GM18498 (cell line): ENCODE measurements around the gene PSD.

Experiments used
- ATAC-seq: cut with Tn5 transposase; IDR thresholded peaks from one replicate; pipeline ENCODE4 v1.9.1; 2021; ENCODE audit warnings: mild to moderate bottlenecking, moderate library complexity; ENCODE audit not compliant: unreplicated experiment

The PSD gene

DNA sequence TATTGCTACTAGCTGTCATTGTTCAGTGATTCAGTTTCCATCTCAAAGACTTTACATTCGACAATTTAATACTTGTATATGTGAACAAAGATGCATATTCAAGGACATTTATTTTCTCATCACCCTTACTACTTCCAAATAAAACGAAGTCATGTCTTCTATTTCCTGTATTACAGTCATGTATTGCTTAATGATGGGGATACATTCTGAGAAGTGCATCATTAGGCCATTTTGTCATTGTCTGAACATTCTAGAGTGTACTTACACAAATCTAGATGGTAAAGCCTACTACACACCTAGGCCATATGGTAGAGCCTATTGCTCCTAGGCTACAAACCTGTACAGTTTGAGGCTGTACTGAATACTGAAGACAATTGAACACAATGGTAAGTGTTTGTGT, 26.3 kb upstream of the PSD start:
- no peak for ATAC-seq

DNA sequence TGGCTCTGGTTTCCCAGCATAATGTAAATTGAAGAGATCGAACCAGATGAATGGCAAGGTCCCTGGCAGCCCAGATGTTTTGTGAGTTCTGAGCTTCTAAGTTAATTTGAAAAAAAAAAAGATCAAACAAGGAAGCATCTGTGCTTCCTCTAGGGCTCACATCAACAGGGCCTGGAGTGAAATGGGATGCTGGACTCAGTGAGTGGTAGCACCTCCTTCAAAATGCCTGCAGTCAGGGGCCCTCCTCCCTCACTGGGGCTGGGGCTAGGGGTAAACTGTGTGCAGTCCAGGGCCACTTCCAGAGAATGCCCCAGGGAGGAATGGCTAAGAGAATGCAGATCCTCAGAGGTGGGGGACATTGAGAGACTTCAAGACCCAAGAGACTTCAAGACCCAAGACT, 19.8 kb upstream of the PSD start:
- no peak for ATAC-seq

DNA sequence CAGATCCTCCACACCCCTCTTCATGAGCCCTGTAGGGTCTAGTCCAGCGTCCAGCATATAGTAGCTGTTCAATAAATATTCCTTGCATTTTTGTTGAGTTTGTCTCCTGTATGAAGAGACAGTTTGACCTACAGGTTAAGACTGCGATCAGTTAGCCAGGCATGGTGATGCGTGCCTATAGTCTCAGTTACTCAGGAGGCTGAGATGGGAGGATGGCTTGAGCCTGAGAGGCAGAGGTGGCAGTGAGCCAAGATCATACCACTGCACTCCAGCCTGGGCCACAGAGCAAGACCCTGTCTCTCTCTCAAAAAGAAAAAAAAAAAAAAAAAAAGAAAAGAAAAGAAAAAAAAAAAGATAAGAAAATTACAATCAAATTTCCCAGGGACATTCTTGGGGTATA, 18.9 kb upstream of the PSD start:
- no peak for ATAC-seq

GRCh38 chr10:102436312-102436711, 17.7 kb upstream of the PSD start:
- ATAC-seq, result no peak

GRCh38 chr10:102435529-102436233, 17.1 kb upstream of the PSD start:
- ATAC-seq, result no peak

GRCh38 chr10:102435133-102435497, 16.5 kb upstream of the PSD start:
- no peak for ATAC-seq

- ATAC-seq, result no peak
Measured at GRCh38 chr10:102434394-102435132, 16.0 kb upstream of the PSD start.

DNA sequence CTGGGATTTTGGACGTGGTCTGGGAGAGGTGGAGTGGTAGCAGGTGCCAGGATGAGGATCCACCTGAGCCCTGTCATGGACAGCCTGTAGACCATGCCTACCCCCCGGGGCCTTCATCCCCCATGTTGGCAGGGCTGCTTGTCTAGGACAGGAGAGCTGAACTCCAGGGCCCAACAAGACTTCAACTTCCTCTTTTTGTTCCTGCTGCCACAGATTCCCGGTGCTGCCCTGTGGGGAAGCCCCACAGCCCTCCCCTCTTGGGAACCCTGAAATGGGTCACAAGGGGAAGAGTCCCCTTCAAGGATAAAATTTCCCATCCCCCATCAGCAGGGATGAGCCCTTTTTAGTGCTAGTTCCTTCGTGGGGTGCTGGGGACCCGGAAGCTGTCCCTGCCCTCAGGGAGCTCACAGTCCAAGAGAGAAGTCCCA, 15.0 kb upstream of the PSD start:
- no peak for ATAC-seq

DNA sequence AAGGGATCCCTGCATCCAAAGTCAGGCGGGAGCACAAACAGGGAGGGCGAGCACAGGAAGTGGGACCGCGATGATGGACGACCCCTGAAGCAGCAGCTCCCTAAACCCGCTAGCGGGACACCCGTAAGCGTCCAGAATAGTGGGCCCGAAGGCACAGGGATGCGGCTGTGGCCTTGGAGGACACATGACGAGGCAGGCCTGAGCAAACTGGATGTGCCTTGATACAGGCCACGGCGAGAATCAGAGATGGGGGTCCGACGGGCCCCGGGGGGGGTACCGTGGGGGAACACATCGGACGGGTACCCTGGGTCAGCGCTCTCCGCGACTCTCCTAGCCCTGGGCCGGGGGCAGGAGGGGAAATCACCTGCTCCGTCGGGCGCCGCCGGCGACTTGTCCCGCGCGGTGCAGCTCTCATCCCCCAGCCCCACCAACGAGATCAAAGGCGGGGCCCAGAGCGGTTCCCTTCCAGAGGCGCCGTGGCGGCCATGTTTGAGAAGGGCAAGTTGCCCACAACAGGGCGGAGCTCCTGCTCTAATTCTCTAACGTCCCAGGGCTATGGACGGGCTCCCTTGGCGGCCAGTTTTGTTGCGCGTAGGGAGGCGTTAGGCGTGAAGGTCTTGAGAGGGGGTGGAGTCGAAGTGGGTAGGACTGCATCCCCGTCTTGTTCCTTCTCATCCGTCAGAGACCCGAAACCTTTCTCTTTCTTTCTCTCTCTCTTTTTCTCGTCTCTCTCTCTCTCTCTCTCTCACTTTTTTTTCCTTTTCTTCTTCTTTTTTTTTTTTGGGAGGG, 13.8 kb upstream of the PSD start, which contains the start of gene CUEDC2:
Gene CUEDC2 (minus strand): TSS at position 413 of the 789 bp plus-strand sequence. CDS start 7,386 bp downstream, outside the sequence.
- ATAC-seq, result peak; percentile 88

- ATAC-seq, result no peak
Measured at GRCh38 chr10:102431452-102432124, 13.0 kb upstream of the PSD start.

DNA sequence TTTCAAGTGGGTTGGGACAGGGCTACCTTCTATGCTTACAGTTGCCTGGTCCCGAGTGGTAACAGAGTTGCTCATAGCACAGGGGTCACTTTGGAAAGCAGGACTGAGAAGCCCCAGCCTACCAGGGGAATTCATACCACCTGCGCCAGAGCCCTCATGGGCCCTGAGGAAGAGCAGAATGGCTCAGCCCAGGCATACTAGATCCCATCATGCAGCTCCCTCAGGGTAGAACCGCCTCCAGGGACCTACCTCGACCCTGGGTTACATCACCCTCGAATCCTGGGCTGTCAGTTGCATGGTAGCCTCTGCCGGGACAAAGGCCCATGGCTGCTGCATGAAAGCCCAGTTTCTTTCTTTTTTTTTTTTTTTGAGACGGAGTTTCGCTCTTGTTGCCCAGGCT, 10.9 kb upstream of the PSD start:
- ATAC-seq, result no peak

GRCh38 chr10:102426803-102427287, 8.3 kb upstream of the PSD start:
- ATAC-seq, result no peak

DNA sequence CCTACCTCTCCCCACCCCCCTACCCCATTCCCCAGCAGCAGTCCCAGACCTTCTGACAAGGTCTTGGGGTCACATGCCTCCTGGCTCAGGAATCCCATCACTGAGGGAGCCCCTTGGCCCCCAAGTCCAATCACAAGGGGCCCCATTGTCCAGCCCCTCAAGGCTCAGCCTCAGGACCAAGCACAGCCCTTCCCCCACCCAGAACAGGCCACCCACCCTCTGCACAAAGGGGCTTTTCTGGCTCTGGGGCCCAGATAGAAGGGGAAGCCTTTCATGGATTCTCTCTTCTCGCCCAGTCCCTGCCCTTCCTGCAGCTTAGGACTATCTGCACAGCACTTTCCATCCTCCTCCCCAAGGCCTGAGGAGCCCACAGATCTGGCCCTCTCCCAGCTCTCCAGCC, 6.9 kb upstream of the PSD start:
- no peak for ATAC-seq

DNA sequence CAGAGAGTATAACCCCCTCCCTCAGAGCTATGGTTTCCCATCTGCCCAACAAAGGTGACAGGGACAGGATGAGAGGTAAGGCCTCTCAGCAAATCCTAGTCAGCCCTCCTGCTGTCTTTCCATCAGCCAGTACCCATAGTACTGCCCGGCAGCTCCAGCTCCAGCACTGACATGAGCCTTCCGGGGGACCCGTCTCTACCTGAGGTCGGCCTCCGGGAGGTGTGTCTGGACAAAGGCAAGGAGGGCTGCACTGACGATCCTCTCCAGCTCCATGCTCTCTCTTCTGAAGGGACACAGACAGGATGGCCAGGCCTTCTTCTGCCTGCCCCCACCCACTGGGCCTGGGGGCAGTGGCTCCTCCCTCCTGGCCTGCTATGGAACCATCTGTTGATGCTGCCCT, 6.3 kb upstream of the PSD start:
- no peak for ATAC-seq

GRCh38 chr10:102424145-102424544, 5.6 kb upstream of the PSD start:
- no peak for ATAC-seq

GRCh38 chr10:102423372-102423968, 4.9 kb upstream of the PSD start:
- no peak for ATAC-seq

DNA sequence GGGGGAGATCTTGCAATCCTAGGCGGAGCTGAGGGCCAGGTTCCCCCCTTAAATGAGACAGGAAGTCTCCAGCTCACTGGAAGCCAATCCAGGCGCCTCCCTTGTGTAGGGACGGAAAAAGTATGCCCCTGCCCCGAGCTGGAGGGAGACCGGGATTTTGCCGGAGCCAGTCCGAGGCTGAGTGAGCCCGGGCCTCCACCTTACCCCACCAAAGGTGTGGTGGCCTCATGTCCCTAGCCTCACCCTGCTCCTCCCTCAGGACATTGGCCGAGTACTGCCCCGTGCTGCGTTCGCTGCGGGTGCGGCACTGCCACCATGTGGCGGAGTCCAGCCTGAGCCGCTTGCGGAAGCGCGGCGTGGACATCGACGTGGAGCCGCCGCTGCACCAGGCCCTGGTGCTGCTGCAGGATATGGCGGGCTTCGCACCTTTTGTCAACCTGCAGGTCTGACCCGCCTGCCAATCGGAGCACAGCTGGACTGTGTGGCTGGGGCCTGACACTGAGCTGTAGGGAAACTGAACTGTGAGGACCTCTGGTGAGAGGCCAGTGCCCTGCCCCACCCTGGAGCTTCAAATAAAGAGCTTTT, 4.1 kb upstream of the PSD start:
- peak; percentile 34 for ATAC-seq

DNA sequence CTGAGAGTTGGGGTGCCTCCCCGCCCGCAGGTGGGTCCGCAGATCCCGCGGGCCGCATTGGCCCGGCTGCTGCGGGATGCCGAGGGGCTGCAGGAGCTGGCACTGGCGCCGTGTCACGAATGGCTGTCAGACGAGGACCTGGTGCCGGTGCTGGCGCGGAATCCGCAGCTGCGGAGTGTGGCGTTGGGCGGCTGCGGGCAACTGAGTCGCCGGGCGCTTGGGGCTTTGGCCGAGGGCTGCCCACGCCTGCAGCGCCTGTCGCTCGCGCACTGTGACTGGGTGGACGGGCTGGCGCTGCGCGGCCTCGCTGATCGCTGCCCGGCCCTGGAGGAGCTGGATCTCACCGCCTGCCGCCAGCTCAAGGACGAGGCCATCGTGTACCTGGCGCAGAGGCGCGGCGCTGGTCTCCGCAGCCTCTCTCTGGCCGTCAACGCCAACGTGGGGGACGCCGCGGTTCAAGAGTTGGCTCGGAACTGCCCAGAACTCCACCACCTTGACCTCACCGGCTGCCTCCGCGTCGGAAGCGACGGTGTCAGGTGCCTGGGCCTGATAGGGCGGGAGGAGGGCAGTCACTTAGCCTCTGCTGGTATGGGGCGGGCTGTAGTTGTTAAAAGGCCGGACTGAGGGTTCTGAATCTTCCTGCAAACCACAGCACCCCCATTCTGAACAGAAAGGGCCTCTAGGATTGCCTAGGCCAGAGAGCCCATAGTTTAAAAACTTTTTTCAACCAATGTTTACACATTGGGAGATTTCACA, 3.4 kb upstream of the PSD start:
- peak; percentile 2 for ATAC-seq

GRCh38 chr10:102421507-102421756, 2.8 kb upstream of the PSD start:
- no peak for ATAC-seq
